SK-N-SH (cell line): ENCODE measurements around the gene SRRM4. TPM values are rescaled to one million over a fixed set of nuclear protein-coding genes. Genes with fewer than 3 reads are reported as not detected.

ENCODE experiments used
- CTCF ChIA-PET: fragments of 300-600, 350-600 bp; formaldehyde crosslinking; extraction: SDS; loops from one replicate; lab custom pipeline; 2021; lab: Yijun Ruan, JAX
- POLR2A ChIA-PET: fragments of 350-600 bp; sonication (Branson Sonifier 250); formaldehyde crosslinking; extraction: SDS; loops from one replicate; lab custom pipeline; 2020; ENCODE audit warnings: antibody characterized with exemption, inconsistent platforms; lab: Yijun Ruan, JAX
- DNase-seq: peaks from one replicate; pipeline ENCODE4 v3.0.0; 2012
- H2AFZ ChIP-seq: fragments of 200-600 bp; sonication (generic); 2 replicates; pipeline ENCODE4 v1.8.1; 2016; ENCODE audit warnings: antibody characterized with exemption, mild to moderate bottlenecking, low read depth
- H3F3A ChIP-seq: fragments of 200-600 bp; sonication (generic); replicated peaks from 2 replicates; pipeline ENCODE3; 2016; ENCODE audit warnings: antibody characterized with exemption, mild to moderate bottlenecking; ENCODE audit not compliant: insufficient read depth
- H3K27ac ChIP-seq, 2 experiments: fragments of 200-500 bp in 1 of 2; fragments of 200-600 bp in 1 of 2; sonication (Bioruptor generic) in 1 of 2; sonication (generic), shearing (Covaris generic) in 1 of 2; 2 replicates each; pipeline versions ENCODE4 v1.5.1 to v1.6.1; 2014 to 2016; ENCODE audit warnings: low read depth in 2 of 2, inconsistent platforms in 1 of 2, low read length in 1 of 2, mild to moderate bottlenecking in 1 of 2, mixed read lengths in 1 of 2
- H3K27me3 ChIP-seq: fragments of 200-600 bp; sonication (generic), shearing (Covaris generic); 2 replicates; pipeline ENCODE4 v1.6.1; 2016; ENCODE audit warnings: mixed run types; ENCODE audit not compliant: insufficient read depth
- H3K36me3 ChIP-seq, 2 experiments: fragments of 200-500 bp in 1 of 2; fragments of 200-600 bp in 1 of 2; sonication (Bioruptor generic) in 1 of 2; sonication (generic) in 1 of 2; replicated peaks in 1 of 2; 2 replicates each; pipeline versions ENCODE3 to v1.5.1; 2014 to 2016; ENCODE audit warnings: low read length in 1 of 2, mild to moderate bottlenecking in 1 of 2; ENCODE audit not compliant: insufficient read depth in 2 of 2, control insufficient read depth in 1 of 2
- H3K4me1 ChIP-seq, 2 experiments: fragments of 200-500 bp in 1 of 2; fragments of 200-600 bp in 1 of 2; sonication (Bioruptor generic) in 1 of 2; sonication (generic), shearing (Covaris generic) in 1 of 2; 2 replicates each; pipeline versions ENCODE4 v1.5.1 to v1.6.1; 2014 to 2016; ENCODE audit warnings: low read depth in 1 of 2, low read length in 1 of 2, mixed run types in 1 of 2; ENCODE audit not compliant: insufficient read depth in 2 of 2, control insufficient read depth in 1 of 2
- H3K4me2 ChIP-seq: fragments of 200-600 bp; sonication (generic), shearing (Covaris generic); 2 replicates; pipeline ENCODE4 v1.6.1; 2017; ENCODE audit warnings: mixed run types
- H3K4me3 ChIP-seq, 2 experiments: fragments of 200-500 bp in 1 of 2; fragments of 200-600 bp in 1 of 2; sonication (Bioruptor generic) in 1 of 2; sonication (generic), shearing (Covaris generic) in 1 of 2; 2 replicates each; pipeline versions ENCODE4 v1.5.1 to v1.8.1; 2014 to 2016; ENCODE audit warnings: low read depth in 2 of 2, inconsistent platforms in 1 of 2, low read length in 1 of 2, mild to moderate bottlenecking in 1 of 2, mixed read lengths in 1 of 2, moderate library complexity in 1 of 2
- H3K79me2 ChIP-seq: fragments of 200-600 bp; sonication (generic); 2 replicates; pipeline ENCODE4 v1.8.1; 2017; ENCODE audit warnings: mild to moderate bottlenecking; ENCODE audit not compliant: insufficient read depth
- H3K9ac ChIP-seq: fragments of 200-600 bp; sonication (generic); 2 replicates; pipeline ENCODE4 v1.6.1; 2017; ENCODE audit warnings: mixed run types
- H3K9me2 ChIP-seq: fragments of 200-600 bp; sonication (generic); 2 replicates; pipeline ENCODE4 v1.6.1; 2017; ENCODE audit warnings: mixed run types
- H3K9me3 ChIP-seq: fragments of 200-600 bp; sonication (generic); 2 replicates; pipeline ENCODE4 v1.6.1; 2017; ENCODE audit warnings: mixed run types, mild to moderate bottlenecking, moderate library complexity
- H4K20me1 ChIP-seq: fragments of 200-600 bp; sonication (generic); 2 replicates; pipeline ENCODE4 v1.6.1; 2017; ENCODE audit warnings: mild to moderate bottlenecking, mixed run types; ENCODE audit not compliant: insufficient read depth
- CHD2 ChIP-seq: fragments of 150-350 bp; IDR thresholded peaks from 2 replicates; pipeline ENCODE4 v1.6.1; 2018; ENCODE audit warnings: low read length; ENCODE audit not compliant: partially characterized antibody
- ELF1 ChIP-seq: IDR thresholded peaks from 2 replicates; pipeline ENCODE4 v1.4.0; 2012
- EZH2phosphoT487 ChIP-seq: fragments of 200-600 bp; sonication (generic); IDR thresholded peaks from 2 replicates; pipeline ENCODE4 v1.6.1; 2017; ENCODE audit warnings: low read depth, mixed run types, mild to moderate bottlenecking, antibody characterized with exemption, moderate library complexity, borderline replicate concordance
- FOSL2 ChIP-seq: IDR thresholded peaks from 2 replicates; pipeline ENCODE4 v1.4.0; 2012; ENCODE audit warnings: low read depth, mild to moderate bottlenecking, moderate library complexity, borderline replicate concordance
- FOXJ3 ChIP-seq: sonication (generic); formaldehyde crosslinking; IDR thresholded peaks from 2 replicates; pipeline ENCODE4 v1.5.1; 2020; ENCODE audit warnings: mild to moderate bottlenecking, missing genetic modification reagents
- GABPA ChIP-seq: IDR thresholded peaks from 2 replicates; pipeline ENCODE4 v1.4.0; 2012; ENCODE audit warnings: low read depth, mild to moderate bottlenecking
- JUND ChIP-seq: IDR thresholded peaks from 2 replicates; pipeline ENCODE4 v1.4.0; 2012
- NFIC ChIP-seq: IDR thresholded peaks from 2 replicates; pipeline ENCODE4 v1.4.0; 2012; ENCODE audit warnings: borderline replicate concordance
- NRF1 ChIP-seq: IDR thresholded peaks from 2 replicates; pipeline ENCODE4 v1.6.1; 2012; ENCODE audit warnings: low read depth, mild to moderate bottlenecking, low read length
- POLR2AphosphoS5 ChIP-seq: IDR thresholded peaks from 2 replicates; pipeline ENCODE4 v1.6.1; 2012; ENCODE audit warnings: low read depth, low read length
- RFX5 ChIP-seq: IDR thresholded peaks from 2 replicates; pipeline ENCODE4 v1.6.1; 2012; ENCODE audit warnings: mild to moderate bottlenecking, improper control_type of control experiment, low read length
- RXRA ChIP-seq: IDR thresholded peaks from 2 replicates; pipeline ENCODE4 v1.4.0; 2012; ENCODE audit warnings: low read depth, mild to moderate bottlenecking, borderline replicate concordance
- TAF1 ChIP-seq: IDR thresholded peaks from 2 replicates; pipeline ENCODE4 v1.6.1; 2012; ENCODE audit warnings: low read depth, mild to moderate bottlenecking, low read length, moderate library complexity, borderline replicate concordance
- TCF12 ChIP-seq: IDR thresholded peaks from 2 replicates; pipeline ENCODE4 v1.4.0; 2012
- TEAD4 ChIP-seq: IDR thresholded peaks from 2 replicates; pipeline ENCODE4 v1.4.0; 2012; ENCODE audit warnings: mild to moderate bottlenecking, borderline replicate concordance; ENCODE audit not compliant: insufficient read depth
- YY1 ChIP-seq: IDR thresholded peaks from 2 replicates; pipeline ENCODE4 v1.4.0; 2012; ENCODE audit warnings: low read depth, mild to moderate bottlenecking
- WGBS: methylation state at CpG from one replicate; pipeline ENCODE4 v1.1.6; 2017; ENCODE audit warnings: low lambda C conversion rate; 5-methylcytosine and 5-hydroxymethylcytosine counted together
- polyA plus RNA-seq, 3 experiments: library from polyadenylated mRNA; depleted of rRNA; stranded (reverse); fragments of >200 nt; gene quantifications; 2 replicates each; pipeline ENCODE4 v1.2.3, GENCODE V29; 2012
- TF ChIP-seq, protein P1 (sequence below): IDR thresholded peaks from 2 replicates; pipeline ENCODE4 v1.4.0; 2012; ENCODE audit warnings: low read depth
- TF ChIP-seq, protein P2 (sequence below): fragments of 200-600 bp; sonication (generic); IDR thresholded peaks from 2 replicates; pipeline ENCODE4 v1.6.1; 2017; ENCODE audit warnings: antibody characterized with exemption, mild to moderate bottlenecking, moderate library complexity
- TF ChIP-seq, protein P3 (sequence below): fragments of 150-350 bp; IDR thresholded peaks from 2 replicates; pipeline ENCODE4 v1.6.1; 2016; ENCODE audit warnings: mild to moderate bottlenecking, low read depth, low read length
- TF ChIP-seq, protein P4 (sequence below): IDR thresholded peaks from 2 replicates; pipeline ENCODE4; 2012
- TF ChIP-seq, protein P5 (sequence below): IDR thresholded peaks from 2 replicates; pipeline ENCODE4 v1.6.1; 2012; ENCODE audit warnings: mild to moderate bottlenecking, low read depth, low read length, moderate library complexity

The SRRM4 gene
- polyA plus RNA-seq, 1 of the 3 experiments (the other 2 are of a cell fraction) = 0.03 TPM

DNA sequence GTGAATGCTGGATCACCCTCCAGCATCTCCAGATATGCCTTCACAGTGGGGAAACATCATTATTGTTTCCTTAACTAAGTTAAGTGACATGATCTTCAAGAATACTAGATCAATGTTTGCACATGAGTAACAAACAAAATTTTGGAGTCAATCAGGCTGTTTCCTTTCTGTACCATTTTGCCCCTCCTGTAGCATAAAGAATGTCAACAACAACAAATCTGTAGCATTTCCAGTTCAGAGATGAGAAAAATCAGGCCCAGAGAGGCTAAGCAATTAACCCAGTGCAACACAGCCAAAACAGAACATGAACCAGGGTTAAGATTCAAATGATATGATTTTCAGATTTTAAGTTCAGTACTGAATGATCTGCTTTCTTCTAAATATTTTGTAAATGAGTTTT, 31.7 kb downstream of the SRRM4 start:
- no peak for TF ChIP-seq NFIC
- no peak for TF ChIP-seq CHD2
- H3K9ac ChIP-seq = no peak overlapping the region
- no peaks in the 10 kb centered on the region for H3K79me2 ChIP-seq
- H3F3A ChIP-seq = no peaks in the 10 kb centered on the region
- no peak overlapping the region for H2AFZ ChIP-seq
- no peaks in the 10 kb centered on the region for H3K27me3 ChIP-seq
- peaks cover 0 to 17% of the 10 kb centered on the region in 2 experiments; a peak in 1 of 4 replicates for H3K4me1 ChIP-seq
- H3K4me2 ChIP-seq = no peak overlapping the region
- ChIA-PET CTCF (no interaction called here), POLR2A (no interaction called here)
- no peak overlapping the region for H3K4me3 ChIP-seq
- no peaks in the 10 kb centered on the region for H3K9me2 ChIP-seq
- no peaks in the 10 kb centered on the region for H3K9me3 ChIP-seq
- H4K20me1 ChIP-seq = no peaks in the 10 kb centered on the region
- no peak overlapping the region for H3K27ac ChIP-seq
- no peak for DNase-seq
- H3K36me3 ChIP-seq = no peaks in the 10 kb centered on the region

DNA sequence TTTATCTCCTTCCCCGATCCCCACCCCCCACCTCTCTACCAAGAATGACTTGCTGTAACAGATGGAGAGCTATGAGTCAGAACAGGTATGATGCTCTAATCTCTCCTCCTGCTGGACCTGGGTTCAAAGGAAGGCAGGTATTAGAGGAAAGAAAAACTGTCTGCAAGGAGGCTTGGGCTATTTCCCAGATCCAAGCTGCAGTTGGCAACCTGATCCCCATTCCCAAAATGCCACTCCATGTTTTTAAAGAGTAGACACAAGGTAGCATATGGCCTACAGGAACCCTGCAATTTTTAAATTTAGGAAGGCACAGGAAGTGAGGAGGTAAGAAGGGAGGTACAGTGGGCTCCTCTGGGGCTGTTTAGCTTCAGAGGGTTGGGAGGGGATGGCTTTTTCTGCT, 33.0 kb downstream of the SRRM4 start:
- Histone ChIP-seq H3K27ac (no peak overlapping the region), H3F3A (no peaks in the 10 kb centered on the region), H3K79me2 (no peaks in the 10 kb centered on the region), H3K27me3 (no peaks in the 10 kb centered on the region), H3K4me2 (no peak overlapping the region), H3K4me1 (peaks cover 0 to 6% of the 10 kb centered on the region in 2 experiments; a peak in 1 of 4 replicates), H3K4me3 (no peak overlapping the region), H3K9me2 (no peaks in the 10 kb centered on the region), H4K20me1 (no peaks in the 10 kb centered on the region), H3K36me3 (no peaks in the 10 kb centered on the region), H2AFZ (no peak overlapping the region), H3K9ac (no peak overlapping the region), H3K9me3 (no peaks in the 10 kb centered on the region)
- no peak for DNase-seq
- ChIA-PET POLR2A (no interaction called here), CTCF (interaction anchor here (1.9 kb wide), 1 partner anchor 23 kb away, joined by 6 read pairs; no protein-coding TSS in a partner anchor)
- TF ChIP-seq, protein P1, sequence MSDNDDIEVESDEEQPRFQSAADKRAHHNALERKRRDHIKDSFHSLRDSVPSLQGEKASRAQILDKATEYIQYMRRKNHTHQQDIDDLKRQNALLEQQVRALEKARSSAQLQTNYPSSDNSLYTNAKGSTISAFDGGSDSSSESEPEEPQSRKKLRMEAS = no peak
- no peak for TF ChIP-seq POLR2AphosphoS5
- no peak for TF ChIP-seq NRF1
- TF ChIP-seq, protein P2, sequence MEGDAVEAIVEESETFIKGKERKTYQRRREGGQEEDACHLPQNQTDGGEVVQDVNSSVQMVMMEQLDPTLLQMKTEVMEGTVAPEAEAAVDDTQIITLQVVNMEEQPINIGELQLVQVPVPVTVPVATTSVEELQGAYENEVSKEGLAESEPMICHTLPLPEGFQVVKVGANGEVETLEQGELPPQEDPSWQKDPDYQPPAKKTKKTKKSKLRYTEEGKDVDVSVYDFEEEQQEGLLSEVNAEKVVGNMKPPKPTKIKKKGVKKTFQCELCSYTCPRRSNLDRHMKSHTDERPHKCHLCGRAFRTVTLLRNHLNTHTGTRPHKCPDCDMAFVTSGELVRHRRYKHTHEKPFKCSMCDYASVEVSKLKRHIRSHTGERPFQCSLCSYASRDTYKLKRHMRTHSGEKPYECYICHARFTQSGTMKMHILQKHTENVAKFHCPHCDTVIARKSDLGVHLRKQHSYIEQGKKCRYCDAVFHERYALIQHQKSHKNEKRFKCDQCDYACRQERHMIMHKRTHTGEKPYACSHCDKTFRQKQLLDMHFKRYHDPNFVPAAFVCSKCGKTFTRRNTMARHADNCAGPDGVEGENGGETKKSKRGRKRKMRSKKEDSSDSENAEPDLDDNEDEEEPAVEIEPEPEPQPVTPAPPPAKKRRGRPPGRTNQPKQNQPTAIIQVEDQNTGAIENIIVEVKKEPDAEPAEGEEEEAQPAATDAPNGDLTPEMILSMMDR = no peak
- no peak for TF ChIP-seq RXRA
- TF ChIP-seq GABPA = no peak
- TF ChIP-seq, protein P3, sequence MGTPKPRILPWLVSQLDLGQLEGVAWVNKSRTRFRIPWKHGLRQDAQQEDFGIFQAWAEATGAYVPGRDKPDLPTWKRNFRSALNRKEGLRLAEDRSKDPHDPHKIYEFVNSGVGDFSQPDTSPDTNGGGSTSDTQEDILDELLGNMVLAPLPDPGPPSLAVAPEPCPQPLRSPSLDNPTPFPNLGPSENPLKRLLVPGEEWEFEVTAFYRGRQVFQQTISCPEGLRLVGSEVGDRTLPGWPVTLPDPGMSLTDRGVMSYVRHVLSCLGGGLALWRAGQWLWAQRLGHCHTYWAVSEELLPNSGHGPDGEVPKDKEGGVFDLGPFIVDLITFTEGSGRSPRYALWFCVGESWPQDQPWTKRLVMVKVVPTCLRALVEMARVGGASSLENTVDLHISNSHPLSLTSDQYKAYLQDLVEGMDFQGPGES = no peak
- TF ChIP-seq TCF12 = no peak
- TF ChIP-seq FOXJ3 (CRISPR knock-in tag) = no peak
- no peak for TF ChIP-seq TAF1
- TF ChIP-seq, protein P4, sequence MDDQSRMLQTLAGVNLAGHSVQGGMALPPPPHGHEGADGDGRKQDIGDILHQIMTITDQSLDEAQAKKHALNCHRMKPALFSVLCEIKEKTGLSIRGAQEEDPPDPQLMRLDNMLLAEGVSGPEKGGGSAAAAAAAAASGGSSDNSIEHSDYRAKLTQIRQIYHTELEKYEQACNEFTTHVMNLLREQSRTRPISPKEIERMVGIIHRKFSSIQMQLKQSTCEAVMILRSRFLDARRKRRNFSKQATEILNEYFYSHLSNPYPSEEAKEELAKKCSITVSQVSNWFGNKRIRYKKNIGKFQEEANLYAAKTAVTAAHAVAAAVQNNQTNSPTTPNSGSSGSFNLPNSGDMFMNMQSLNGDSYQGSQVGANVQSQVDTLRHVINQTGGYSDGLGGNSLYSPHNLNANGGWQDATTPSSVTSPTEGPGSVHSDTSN = no peak
- TF ChIP-seq, protein P5, sequence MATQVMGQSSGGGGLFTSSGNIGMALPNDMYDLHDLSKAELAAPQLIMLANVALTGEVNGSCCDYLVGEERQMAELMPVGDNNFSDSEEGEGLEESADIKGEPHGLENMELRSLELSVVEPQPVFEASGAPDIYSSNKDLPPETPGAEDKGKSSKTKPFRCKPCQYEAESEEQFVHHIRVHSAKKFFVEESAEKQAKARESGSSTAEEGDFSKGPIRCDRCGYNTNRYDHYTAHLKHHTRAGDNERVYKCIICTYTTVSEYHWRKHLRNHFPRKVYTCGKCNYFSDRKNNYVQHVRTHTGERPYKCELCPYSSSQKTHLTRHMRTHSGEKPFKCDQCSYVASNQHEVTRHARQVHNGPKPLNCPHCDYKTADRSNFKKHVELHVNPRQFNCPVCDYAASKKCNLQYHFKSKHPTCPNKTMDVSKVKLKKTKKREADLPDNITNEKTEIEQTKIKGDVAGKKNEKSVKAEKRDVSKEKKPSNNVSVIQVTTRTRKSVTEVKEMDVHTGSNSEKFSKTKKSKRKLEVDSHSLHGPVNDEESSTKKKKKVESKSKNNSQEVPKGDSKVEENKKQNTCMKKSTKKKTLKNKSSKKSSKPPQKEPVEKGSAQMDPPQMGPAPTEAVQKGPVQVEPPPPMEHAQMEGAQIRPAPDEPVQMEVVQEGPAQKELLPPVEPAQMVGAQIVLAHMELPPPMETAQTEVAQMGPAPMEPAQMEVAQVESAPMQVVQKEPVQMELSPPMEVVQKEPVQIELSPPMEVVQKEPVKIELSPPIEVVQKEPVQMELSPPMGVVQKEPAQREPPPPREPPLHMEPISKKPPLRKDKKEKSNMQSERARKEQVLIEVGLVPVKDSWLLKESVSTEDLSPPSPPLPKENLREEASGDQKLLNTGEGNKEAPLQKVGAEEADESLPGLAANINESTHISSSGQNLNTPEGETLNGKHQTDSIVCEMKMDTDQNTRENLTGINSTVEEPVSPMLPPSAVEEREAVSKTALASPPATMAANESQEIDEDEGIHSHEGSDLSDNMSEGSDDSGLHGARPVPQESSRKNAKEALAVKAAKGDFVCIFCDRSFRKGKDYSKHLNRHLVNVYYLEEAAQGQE = no peak
- TF ChIP-seq CHD2 = no peak
- TF ChIP-seq RFX5 = no peak
- no peak for TF ChIP-seq YY1
- TF ChIP-seq ELF1 = no peak
- no peak for TF ChIP-seq FOSL2
- TF ChIP-seq EZH2phosphoT487 = no peak
- TF ChIP-seq JUND = no peak
- no peak for TF ChIP-seq TEAD4
- WGBS = 9% methylated on average over 1 of the region's 1 CpG
